SK-N-SH treated with all-trans-retinoic acid at 6 μM for 48 hours (cell line): ENCODE measurements around the gene HGFAC.
"Not testable (repeated sequence)": the region's sequence is repeated elsewhere in the genome, so short reads cannot be mapped to it uniquely, and the experiment has no call there.

Source experiments
- ATAC-seq: fragments of 200-7000 bp; cut with Tn5 transposase; 3 replicates; pipeline ENCODE4 v1.9.1; 2020; ENCODE audit warnings: mild to moderate bottlenecking, moderate library complexity
- ARNTL ChIP-seq: fragments of 450-650 bp; formaldehyde crosslinking; IDR thresholded peaks from 2 replicates; pipeline ENCODE4 v1.5.0; 2020; ENCODE audit warnings: low read depth, mild to moderate bottlenecking, moderate library complexity, borderline replicate concordance
- BACH2 ChIP-seq: fragments of 250-450 bp; sonication (Bioruptor Pico); IDR thresholded peaks from 2 replicates; pipeline ENCODE4 v1.9.0; 2021; ENCODE audit warnings: mild to moderate bottlenecking, borderline replicate concordance
- CREB5 ChIP-seq: fragments of 250-450 bp; sonication (Bioruptor Pico); IDR thresholded peaks from 2 replicates; pipeline ENCODE4 v1.5.1; 2020; ENCODE audit warnings: low read depth, mild to moderate bottlenecking, moderate library complexity
- CSDC2 ChIP-seq: fragments of 250-450 bp; sonication (Bioruptor Pico); IDR thresholded peaks from 2 replicates; pipeline ENCODE4 v1.5.0; 2020; ENCODE audit warnings: mild to moderate bottlenecking, moderate library complexity
- CSRNP3 ChIP-seq: fragments of 250-450 bp; sonication (Bioruptor Pico); IDR thresholded peaks from 2 replicates; pipeline ENCODE4 v1.5.1; 2021; ENCODE audit warnings: mild to moderate bottlenecking, moderate library complexity
- ESRRG ChIP-seq: fragments of 250-450 bp; sonication (Bioruptor Pico); IDR thresholded peaks from 2 replicates; pipeline ENCODE4 v1.6.1; 2021; ENCODE audit warnings: mild to moderate bottlenecking
- GLIS3 ChIP-seq: fragments of 250-450 bp; sonication (Bioruptor Pico); IDR thresholded peaks from 2 replicates; pipeline ENCODE4 v1.5.0; 2020; ENCODE audit warnings: mild to moderate bottlenecking, moderate library complexity
- ISL1 ChIP-seq: fragments of 250-450 bp; sonication (Bioruptor Pico); IDR thresholded peaks from 2 replicates; pipeline ENCODE4 v2.1.2; 2022; ENCODE audit warnings: mild to moderate bottlenecking, moderate library complexity
- OSR1 ChIP-seq: fragments of 250-450 bp; sonication (Bioruptor Pico); IDR thresholded peaks from 2 replicates; pipeline ENCODE4 v1.8.0; 2022; ENCODE audit warnings: moderate library complexity, mild to moderate bottlenecking, inconsistent platforms
- RARB ChIP-seq: fragments of 250-450 bp; sonication (Bioruptor Pico); IDR thresholded peaks from 2 replicates; pipeline ENCODE4 v1.8.0; 2021; ENCODE audit warnings: mild to moderate bottlenecking, moderate library complexity
- SNAI2 ChIP-seq: fragments of 250-450 bp; sonication (Bioruptor Pico); IDR thresholded peaks from 2 replicates; pipeline ENCODE4 v1.5.0; 2020; ENCODE audit warnings: mild to moderate bottlenecking, moderate library complexity
- TCF4 ChIP-seq: fragments of 250-450 bp; sonication (Bioruptor Pico); IDR thresholded peaks from 2 replicates; pipeline ENCODE4 v1.8.0; 2021; ENCODE audit warnings: mild to moderate bottlenecking, moderate library complexity, borderline replicate concordance
- TOX ChIP-seq: fragments of 250-450 bp; sonication (Bioruptor Pico); IDR thresholded peaks from 2 replicates; pipeline ENCODE4 v1.8.0; 2021; ENCODE audit warnings: mild to moderate bottlenecking, moderate library complexity, borderline replicate concordance
- ZC3H10 ChIP-seq: fragments of 250-450 bp; sonication (Bioruptor Pico); IDR thresholded peaks from 2 replicates; pipeline ENCODE4 v1.5.1; 2021; ENCODE audit warnings: mild to moderate bottlenecking, moderate library complexity
- ZFP3 ChIP-seq: fragments of 250-450 bp; sonication (Bioruptor Pico); IDR thresholded peaks from 2 replicates; pipeline ENCODE4 v1.5.0; 2020; ENCODE audit warnings: mild to moderate bottlenecking, moderate library complexity
- ZFP30 ChIP-seq: fragments of 450-650 bp; formaldehyde crosslinking; IDR thresholded peaks from 2 replicates; pipeline ENCODE4 v1.5.0; 2022; ENCODE audit warnings: mild to moderate bottlenecking, moderate library complexity
- ZNF565 ChIP-seq: fragments of 450-650 bp; formaldehyde crosslinking; conservative IDR thresholded peaks from 2 replicates; pipeline ENCODE4 v1.5.0; 2020; ENCODE audit warnings: low read depth, mild to moderate bottlenecking, moderate library complexity
- ZNF70 ChIP-seq: fragments of 450-650 bp; formaldehyde crosslinking; IDR thresholded peaks from 2 replicates; pipeline ENCODE4 v1.5.0; 2020; ENCODE audit warnings: mild to moderate bottlenecking, moderate library complexity
- ZNF8 ChIP-seq: fragments of 450-650 bp; formaldehyde crosslinking; IDR thresholded peaks from 2 replicates; pipeline ENCODE4 v1.5.0; 2020; ENCODE audit warnings: mild to moderate bottlenecking, moderate library complexity
- TF ChIP-seq, protein P1 (sequence below): fragments of 250-450 bp; sonication (Bioruptor Pico); IDR thresholded peaks from 2 replicates; pipeline ENCODE4 v1.8.0; 2020; ENCODE audit warnings: mild to moderate bottlenecking, moderate library complexity, borderline replicate concordance
- TF ChIP-seq, protein P2 (sequence below): fragments of 250-450 bp; sonication (Bioruptor Pico); IDR thresholded peaks from 2 replicates; pipeline ENCODE4 v1.5.0; 2020; ENCODE audit warnings: mild to moderate bottlenecking, moderate library complexity
- TF ChIP-seq, protein P3 (sequence below): fragments of 250-450 bp; sonication (Bioruptor Pico); IDR thresholded peaks from 2 replicates; pipeline ENCODE4 v1.8.0; 2021; ENCODE audit warnings: low read depth, mild to moderate bottlenecking, moderate library complexity, borderline replicate concordance

The HGFAC gene

DNA sequence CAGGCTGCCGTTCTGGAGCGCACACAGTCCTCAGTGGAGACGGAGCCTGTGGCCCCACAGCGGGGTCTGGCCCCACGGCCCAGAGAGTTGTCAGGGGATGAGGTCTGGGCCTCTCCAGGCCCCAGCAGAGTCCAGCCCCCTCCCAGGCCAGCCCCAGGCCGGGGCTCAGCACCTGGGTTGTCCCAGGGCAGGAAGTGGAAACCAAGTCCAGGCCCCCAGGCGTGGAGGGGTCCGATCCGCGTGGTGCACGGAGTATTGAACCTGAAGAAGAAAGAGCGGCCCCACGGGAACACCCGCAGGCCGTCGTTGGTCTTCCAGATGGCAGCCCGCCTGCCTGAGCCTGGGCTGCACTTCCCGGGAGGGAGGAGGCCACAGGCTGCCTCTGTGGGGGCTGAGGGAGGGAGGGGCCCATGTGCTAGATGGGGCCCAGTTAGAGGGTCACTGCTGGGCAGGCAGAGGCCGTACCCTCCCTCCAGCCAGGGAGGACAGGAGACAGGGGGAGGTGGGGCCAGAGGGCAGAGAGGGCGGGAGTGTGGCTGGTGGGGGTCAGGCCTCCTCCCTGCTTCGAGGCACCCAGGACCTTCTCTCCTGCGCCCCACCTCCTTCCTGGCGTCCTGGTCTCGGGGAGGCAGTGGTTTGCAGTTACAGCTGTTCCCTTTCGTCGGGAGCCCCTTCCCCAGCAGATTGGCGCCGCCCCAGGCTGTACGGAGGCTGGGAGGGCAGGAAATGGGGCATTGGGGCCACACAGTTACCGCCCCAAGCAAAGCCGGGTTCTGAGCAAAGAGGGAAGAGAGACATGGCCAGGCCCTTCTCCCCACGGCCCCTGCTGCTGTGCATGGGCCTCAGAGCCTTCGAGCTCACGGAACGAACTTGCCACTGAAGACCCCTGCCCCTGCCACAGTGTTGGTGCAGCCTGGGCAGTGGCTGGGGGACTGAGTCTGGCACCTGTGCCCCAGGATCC, 8.1 kb downstream of the HGFAC start:
- TF ChIP-seq OSR1 (CRISPR knock-in tag) = no peak
- TF ChIP-seq, all 23 proteins: peak for 0
- ATAC-seq = no peak

- TF ChIP-seq ZC3H10 (CRISPR knock-in tag) = no peak
- no peak for TF ChIP-seq ARNTL
- TF ChIP-seq CREB5 (CRISPR knock-in tag) = no peak
- no peak for TF ChIP-seq ESRRG (CRISPR knock-in tag)
- TF ChIP-seq ZNF70 (CRISPR knock-in tag) = no peak
- TF ChIP-seq, protein P1, sequence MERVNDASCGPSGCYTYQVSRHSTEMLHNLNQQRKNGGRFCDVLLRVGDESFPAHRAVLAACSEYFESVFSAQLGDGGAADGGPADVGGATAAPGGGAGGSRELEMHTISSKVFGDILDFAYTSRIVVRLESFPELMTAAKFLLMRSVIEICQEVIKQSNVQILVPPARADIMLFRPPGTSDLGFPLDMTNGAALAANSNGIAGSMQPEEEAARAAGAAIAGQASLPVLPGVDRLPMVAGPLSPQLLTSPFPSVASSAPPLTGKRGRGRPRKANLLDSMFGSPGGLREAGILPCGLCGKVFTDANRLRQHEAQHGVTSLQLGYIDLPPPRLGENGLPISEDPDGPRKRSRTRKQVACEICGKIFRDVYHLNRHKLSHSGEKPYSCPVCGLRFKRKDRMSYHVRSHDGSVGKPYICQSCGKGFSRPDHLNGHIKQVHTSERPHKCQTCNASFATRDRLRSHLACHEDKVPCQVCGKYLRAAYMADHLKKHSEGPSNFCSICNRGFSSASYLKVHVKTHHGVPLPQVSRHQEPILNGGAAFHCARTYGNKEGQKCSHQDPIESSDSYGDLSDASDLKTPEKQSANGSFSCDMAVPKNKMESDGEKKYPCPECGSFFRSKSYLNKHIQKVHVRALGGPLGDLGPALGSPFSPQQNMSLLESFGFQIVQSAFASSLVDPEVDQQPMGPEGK = no peak
- TF ChIP-seq, protein P2, sequence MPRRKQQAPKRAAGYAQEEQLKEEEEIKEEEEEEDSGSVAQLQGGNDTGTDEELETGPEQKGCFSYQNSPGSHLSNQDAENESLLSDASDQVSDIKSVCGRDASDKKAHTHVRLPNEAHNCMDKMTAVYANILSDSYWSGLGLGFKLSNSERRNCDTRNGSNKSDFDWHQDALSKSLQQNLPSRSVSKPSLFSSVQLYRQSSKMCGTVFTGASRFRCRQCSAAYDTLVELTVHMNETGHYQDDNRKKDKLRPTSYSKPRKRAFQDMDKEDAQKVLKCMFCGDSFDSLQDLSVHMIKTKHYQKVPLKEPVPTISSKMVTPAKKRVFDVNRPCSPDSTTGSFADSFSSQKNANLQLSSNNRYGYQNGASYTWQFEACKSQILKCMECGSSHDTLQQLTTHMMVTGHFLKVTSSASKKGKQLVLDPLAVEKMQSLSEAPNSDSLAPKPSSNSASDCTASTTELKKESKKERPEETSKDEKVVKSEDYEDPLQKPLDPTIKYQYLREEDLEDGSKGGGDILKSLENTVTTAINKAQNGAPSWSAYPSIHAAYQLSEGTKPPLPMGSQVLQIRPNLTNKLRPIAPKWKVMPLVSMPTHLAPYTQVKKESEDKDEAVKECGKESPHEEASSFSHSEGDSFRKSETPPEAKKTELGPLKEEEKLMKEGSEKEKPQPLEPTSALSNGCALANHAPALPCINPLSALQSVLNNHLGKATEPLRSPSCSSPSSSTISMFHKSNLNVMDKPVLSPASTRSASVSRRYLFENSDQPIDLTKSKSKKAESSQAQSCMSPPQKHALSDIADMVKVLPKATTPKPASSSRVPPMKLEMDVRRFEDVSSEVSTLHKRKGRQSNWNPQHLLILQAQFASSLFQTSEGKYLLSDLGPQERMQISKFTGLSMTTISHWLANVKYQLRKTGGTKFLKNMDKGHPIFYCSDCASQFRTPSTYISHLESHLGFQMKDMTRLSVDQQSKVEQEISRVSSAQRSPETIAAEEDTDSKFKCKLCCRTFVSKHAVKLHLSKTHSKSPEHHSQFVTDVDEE (CRISPR knock-in tag) = no peak
- no peak for TF ChIP-seq GLIS3
- TF ChIP-seq SNAI2 (CRISPR knock-in tag) = no peak
- no peak for TF ChIP-seq OSR1 (CRISPR knock-in tag)
- TF ChIP-seq ZFP30 (CRISPR knock-in tag) = no peak
- no peak for TF ChIP-seq TOX (CRISPR knock-in tag)
- TF ChIP-seq ISL1 (CRISPR knock-in tag) = no peak
- no peak for TF ChIP-seq ZNF8 (CRISPR knock-in tag)
- no peak for TF ChIP-seq RARB (CRISPR knock-in tag)
- TF ChIP-seq TCF4 = no peak
- no peak for TF ChIP-seq ZNF565 (CRISPR knock-in tag)
- no peak for TF ChIP-seq CSDC2 (CRISPR knock-in tag)
- TF ChIP-seq BACH2 = no peak
- TF ChIP-seq, protein P3, sequence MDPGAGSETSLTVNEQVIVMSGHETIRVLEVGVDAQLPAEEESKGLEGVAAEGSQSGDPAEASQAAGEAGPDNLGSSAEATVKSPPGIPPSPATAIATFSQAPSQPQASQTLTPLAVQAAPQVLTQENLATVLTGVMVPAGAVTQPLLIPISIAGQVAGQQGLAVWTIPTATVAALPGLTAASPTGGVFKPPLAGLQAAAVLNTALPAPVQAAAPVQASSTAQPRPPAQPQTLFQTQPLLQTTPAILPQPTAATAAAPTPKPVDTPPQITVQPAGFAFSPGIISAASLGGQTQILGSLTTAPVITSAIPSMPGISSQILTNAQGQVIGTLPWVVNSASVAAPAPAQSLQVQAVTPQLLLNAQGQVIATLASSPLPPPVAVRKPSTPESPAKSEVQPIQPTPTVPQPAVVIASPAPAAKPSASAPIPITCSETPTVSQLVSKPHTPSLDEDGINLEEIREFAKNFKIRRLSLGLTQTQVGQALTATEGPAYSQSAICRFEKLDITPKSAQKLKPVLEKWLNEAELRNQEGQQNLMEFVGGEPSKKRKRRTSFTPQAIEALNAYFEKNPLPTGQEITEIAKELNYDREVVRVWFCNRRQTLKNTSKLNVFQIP (CRISPR knock-in tag) = no peak
- ATAC-seq = no peak
These were observed 8.9 kb downstream of the HGFAC start for GRCh38 chr4:3450643-3451042.

DNA sequence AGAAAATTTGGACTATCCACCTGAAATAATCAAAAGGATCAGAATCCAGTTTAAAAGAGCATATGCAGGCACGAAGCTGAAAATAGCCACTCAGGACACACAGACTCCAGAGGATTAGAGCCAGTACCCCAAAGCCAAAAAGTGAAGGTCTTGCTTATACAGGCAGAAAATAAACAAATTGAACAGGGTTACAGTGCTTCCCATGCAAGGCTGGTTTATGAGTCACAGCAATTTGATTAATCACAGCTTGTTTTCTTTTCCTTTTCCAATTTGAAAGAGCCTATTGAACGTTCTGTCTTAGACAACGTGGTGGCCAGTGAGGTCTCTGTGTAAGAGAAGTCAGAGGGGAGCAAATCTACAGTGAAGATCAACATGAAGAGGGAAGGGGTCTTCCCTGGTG, 10.2 kb downstream of the HGFAC start:
- ATAC-seq = peak; percentile 30; the same call in 2 of the 3 replicates
- no peak for TF ChIP-seq GLIS3

DNA sequence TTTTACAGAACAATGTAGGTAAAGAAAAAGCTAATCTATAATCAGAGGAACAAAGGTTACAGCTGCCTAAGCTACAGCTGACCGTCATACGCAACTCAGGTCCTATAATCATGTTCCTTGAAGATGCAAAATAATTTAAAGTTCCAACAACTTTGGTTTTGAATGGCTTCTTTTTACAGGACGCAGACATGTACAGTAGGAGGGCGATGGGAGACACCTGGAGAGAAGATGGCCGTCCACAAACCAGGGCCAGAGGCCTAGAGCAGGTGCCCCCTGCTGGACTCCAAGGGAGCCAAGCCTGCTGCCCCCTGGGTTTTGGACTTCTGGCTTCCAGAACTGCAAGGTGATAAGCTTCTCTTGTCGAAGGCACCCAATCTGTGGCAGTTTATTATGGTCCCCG, 10.6 kb downstream of the HGFAC start:
- ATAC-seq = peak; percentile 64
- no peak for TF ChIP-seq BACH2
- TF ChIP-seq, protein P3 (CRISPR knock-in tag) = no peak
- no peak for TF ChIP-seq ZNF70 (CRISPR knock-in tag)
- TF ChIP-seq SNAI2 (CRISPR knock-in tag) = no peak
- no peak for TF ChIP-seq ESRRG (CRISPR knock-in tag)
- TF ChIP-seq CREB5 (CRISPR knock-in tag) = no peak
- no peak for TF ChIP-seq CSRNP3
- TF ChIP-seq OSR1 (CRISPR knock-in tag) = no peak
- no peak for TF ChIP-seq ZC3H10 (CRISPR knock-in tag)
- TF ChIP-seq ZFP3 (CRISPR knock-in tag) = no peak
- TF ChIP-seq, all 23 proteins: peak for 0

- ATAC-seq = not testable (repeated sequence)
These were observed 13.8 kb downstream of the HGFAC start for GRCh38 chr4:3455596-3455995.
